A673 (cell line): ENCODE data around the gene TSPAN4. TPM values are rescaled to one million over a fixed set of nuclear protein-coding genes. Genes with fewer than 3 reads are reported as not detected.

Source experiments
- BruUV-seq: library from RNA; stranded (reverse); fragments of 400-500 nt; replicated peaks from 2 replicates; lab custom pipeline; 2021; lab: Mats Ljungman, UMichigan
- CTCF ChIA-PET: fragments of 300-600 bp; sonication (Branson Sonifier 250); formaldehyde crosslinking; loops from one replicate; lab custom pipeline; 2022; ENCODE audit warnings: antibody characterized with exemption; lab: Charles Lee
- POLR2A ChIA-PET: fragments of 300-600 bp; sonication (Branson Sonifier 250); formaldehyde crosslinking; loops from one replicate; lab custom pipeline; 2022; ENCODE audit warnings: antibody characterized with exemption; ENCODE audit not compliant: low non-redundant PET; lab: Charles Lee
- DNase-seq: peaks from one replicate; pipeline ENCODE4 v3.0.0-alpha.2; 2015; ENCODE audit warnings: low spot score
- H3K27ac ChIP-seq: fragments of 200-600 bp; sonication (generic); 2 replicates; pipeline ENCODE4 v1.5.1; 2016; ENCODE audit warnings: mixed run types, low read depth, mild to moderate bottlenecking, mixed read lengths, antibody characterized with exemption, low read length; ENCODE audit not compliant: poor library complexity, severe bottlenecking
- H3K27me3 ChIP-seq: fragments of 200-600 bp; sonication (generic); replicated peaks from 2 replicates; pipeline ENCODE4 v1.6.1; 2017; ENCODE audit warnings: mixed run types, low read depth, mild to moderate bottlenecking, mixed read lengths, antibody characterized with exemption, low read length; ENCODE audit not compliant: insufficient read depth, poor library complexity
- H3K36me3 ChIP-seq: fragments of 200-600 bp; sonication (generic); 2 replicates; pipeline ENCODE4 v1.6.1; 2016; ENCODE audit warnings: mixed run types, mild to moderate bottlenecking, mixed read lengths, antibody characterized with exemption, low read length; ENCODE audit not compliant: insufficient read depth, poor library complexity, severe bottlenecking
- H3K4me1 ChIP-seq: fragments of 200-600 bp; sonication (generic); 2 replicates; pipeline ENCODE4 v1.6.1; 2017; ENCODE audit warnings: mixed run types, mild to moderate bottlenecking, mixed read lengths, antibody characterized with exemption, low read length; ENCODE audit not compliant: insufficient read depth, poor library complexity, severe bottlenecking
- H3K4me3 ChIP-seq: fragments of 200-600 bp; sonication (generic); 2 replicates; pipeline ENCODE4 v1.5.1; 2016; ENCODE audit warnings: low read depth, mixed run types, mild to moderate bottlenecking, mixed read lengths, low read length; ENCODE audit not compliant: poor library complexity, severe bottlenecking
- H3K9me3 ChIP-seq: fragments of 200-600 bp; sonication (generic); 2 replicates; pipeline ENCODE4 v1.6.1; 2016; ENCODE audit warnings: mixed run types, low read depth, mild to moderate bottlenecking, mixed read lengths, antibody characterized with exemption, low read length; ENCODE audit not compliant: poor library complexity, severe bottlenecking
- EZH2 ChIP-seq: fragments of 200-600 bp; sonication (generic); IDR thresholded peaks from 2 replicates; pipeline ENCODE4 v1.6.1; 2017; ENCODE audit warnings: borderline replicate concordance, low read depth, mild to moderate bottlenecking, mixed read lengths, antibody characterized with exemption, low read length; ENCODE audit not compliant: poor library complexity, severe bottlenecking
- intact Hi-C: fragments of 100-400 bp; cut with micrococcal nuclease; formaldehyde crosslinking; loops from one replicate; pipeline ENCODE4 v1.10.0; 2022; ENCODE audit not compliant: unreplicated experiment
- total RNA-seq: library from RNA; stranded (reverse); gene quantifications from 2 replicates; pipeline ENCODE4 v1.2.3, GENCODE V29; 2021
- TF ChIP-seq, protein P1 (sequence below): fragments of 300-800, 200-600 bp; sonication (generic); conservative IDR thresholded peaks from 2 replicates; pipeline ENCODE4 v1.5.1; 2017; ENCODE audit warnings: low read depth, mild to moderate bottlenecking, antibody characterized with exemption, low read length, moderate library complexity, mixed read lengths

The TSPAN4 gene
- total RNA-seq, 1 experiment from 2014 or later = 17.5 TPM

DNA sequence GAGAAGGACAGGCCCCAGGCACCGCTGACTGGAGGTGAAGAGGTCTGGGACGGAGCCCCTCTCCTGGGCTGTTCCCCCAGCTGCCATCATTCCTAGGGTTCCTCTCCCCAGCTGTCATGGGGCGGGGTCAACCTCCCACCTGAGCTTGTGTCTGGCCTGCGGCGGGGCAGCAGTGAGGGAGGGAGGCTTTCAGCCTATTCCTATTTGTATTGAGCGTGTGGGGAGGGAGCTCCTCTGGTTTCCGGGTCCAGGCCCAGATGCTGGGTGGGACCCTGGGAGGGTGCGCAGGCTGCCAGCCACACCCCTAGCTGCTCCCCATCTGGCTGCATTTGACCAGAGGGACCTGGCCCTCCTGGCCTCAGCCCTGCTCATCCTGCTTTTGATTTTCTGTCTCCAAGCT, 13.7 kb downstream of the TSPAN4 start:
- peaks cover 15% of the 10 kb centered on the region for H3K4me1 ChIP-seq
- BruUV-seq = no TSS peak
- H3K36me3 ChIP-seq = no peaks in the 10 kb centered on the region
- CTCF ChIA-PET = no interaction called here
- DNase-seq = no peak
- intact Hi-C loops = loop anchor here (10.0 kb wide), 1 partner anchor 118 kb away; no protein-coding TSS in a partner anchor
- no peak for TF ChIP-seq EZH2
- POLR2A ChIA-PET = no interaction called here
- no peak overlapping the region for H3K4me3 ChIP-seq
- no peaks in the 10 kb centered on the region for H3K9me3 ChIP-seq
- no peak overlapping the region for H3K27ac ChIP-seq
- H3K27me3 ChIP-seq = no peaks in the 10 kb centered on the region

DNA sequence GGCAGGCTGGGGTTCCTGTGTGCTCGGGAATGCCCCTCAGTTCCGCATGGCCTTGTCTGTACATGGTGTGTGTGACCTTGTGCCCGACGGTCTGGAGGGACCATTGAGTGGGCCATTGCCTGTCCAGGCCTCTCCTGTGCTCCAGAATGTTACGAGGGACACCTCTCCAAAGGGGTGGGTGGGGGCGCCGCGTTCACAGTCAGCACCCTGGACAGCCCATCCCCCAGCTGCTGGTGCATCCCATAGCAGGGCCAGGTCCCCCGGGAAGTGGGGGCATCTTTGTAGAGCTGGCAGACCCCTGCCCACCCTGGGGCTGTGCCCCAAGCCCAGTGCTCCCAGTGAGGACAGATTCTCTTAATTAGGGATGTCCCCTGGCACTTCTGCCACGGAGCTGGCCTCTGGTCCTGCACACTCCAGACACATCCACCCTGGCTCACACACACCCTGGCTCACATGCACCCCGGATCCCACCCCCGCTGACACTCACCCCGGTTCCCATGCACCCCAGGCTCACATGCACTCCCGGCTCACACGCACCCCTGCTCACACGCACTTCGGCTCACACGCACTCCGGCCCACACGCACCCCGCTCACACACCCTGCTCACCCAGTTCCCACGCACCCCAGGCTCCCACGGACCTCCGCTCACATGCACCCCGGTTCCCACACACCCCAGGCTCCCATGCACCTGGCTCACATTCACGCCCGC, 15.6 kb downstream of the TSPAN4 start:
- no peaks in the 10 kb centered on the region for H3K9me3 ChIP-seq
- no peak for DNase-seq
- no TSS peak for BruUV-seq
- intact Hi-C loops = loop anchor here (10.0 kb wide), 1 partner anchor 117 kb away; no protein-coding TSS in a partner anchor
- peaks cover 15% of the 10 kb centered on the region for H3K4me1 ChIP-seq
- no peaks in the 10 kb centered on the region for H3K27me3 ChIP-seq
- TF ChIP-seq, protein P1, sequence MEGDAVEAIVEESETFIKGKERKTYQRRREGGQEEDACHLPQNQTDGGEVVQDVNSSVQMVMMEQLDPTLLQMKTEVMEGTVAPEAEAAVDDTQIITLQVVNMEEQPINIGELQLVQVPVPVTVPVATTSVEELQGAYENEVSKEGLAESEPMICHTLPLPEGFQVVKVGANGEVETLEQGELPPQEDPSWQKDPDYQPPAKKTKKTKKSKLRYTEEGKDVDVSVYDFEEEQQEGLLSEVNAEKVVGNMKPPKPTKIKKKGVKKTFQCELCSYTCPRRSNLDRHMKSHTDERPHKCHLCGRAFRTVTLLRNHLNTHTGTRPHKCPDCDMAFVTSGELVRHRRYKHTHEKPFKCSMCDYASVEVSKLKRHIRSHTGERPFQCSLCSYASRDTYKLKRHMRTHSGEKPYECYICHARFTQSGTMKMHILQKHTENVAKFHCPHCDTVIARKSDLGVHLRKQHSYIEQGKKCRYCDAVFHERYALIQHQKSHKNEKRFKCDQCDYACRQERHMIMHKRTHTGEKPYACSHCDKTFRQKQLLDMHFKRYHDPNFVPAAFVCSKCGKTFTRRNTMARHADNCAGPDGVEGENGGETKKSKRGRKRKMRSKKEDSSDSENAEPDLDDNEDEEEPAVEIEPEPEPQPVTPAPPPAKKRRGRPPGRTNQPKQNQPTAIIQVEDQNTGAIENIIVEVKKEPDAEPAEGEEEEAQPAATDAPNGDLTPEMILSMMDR = no peak
- TF ChIP-seq EZH2 = no peak
- H3K36me3 ChIP-seq = no peaks in the 10 kb centered on the region
- peak overlapping the region; percentile 53 for H3K4me3 ChIP-seq
- no peak overlapping the region for H3K27ac ChIP-seq
- CTCF ChIA-PET = no interaction called here
- POLR2A ChIA-PET = interaction anchor here (0.7 kb wide), 1 partner anchor 190 kb away, joined by 13 read pairs; no protein-coding TSS in a partner anchor

DNA sequence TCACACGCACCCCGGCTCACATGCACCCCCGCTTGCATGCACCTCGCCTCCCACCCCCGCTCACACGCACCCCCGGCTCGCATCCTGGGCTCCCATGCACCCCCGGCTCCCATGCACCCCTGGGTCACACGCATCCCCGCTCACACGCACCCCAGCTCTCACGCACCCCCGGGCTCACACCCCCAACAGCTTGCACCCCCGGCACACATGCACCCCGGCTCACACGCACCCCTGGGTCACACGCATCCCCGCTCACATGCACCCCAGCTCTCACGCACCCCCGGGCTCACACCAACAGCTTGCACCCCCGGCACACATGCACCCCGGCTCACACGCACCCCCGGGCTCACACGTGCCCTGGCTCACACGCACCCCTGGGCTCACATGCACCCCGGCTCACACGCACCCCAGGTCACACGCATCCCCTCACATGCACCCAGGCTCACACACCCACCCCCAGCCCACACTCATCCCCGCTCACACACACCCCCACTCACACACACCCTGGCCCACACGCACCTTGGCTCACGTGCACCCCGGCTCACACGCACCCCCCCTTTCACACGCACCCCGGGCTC, 16.2 kb downstream of the TSPAN4 start:
- intact Hi-C loops = loop anchor here (10.0 kb wide), 1 partner anchor 116 kb away; no protein-coding TSS in a partner anchor
- no TSS peak for BruUV-seq
- DNase-seq = no peak
- H3K9me3 ChIP-seq = no peaks in the 10 kb centered on the region
- ChIA-PET CTCF (no interaction called here), POLR2A (interaction anchor here (0.7 kb wide), 1 partner anchor 190 kb away, joined by 13 read pairs; no protein-coding TSS in a partner anchor)
- peaks cover 15% of the 10 kb centered on the region for H3K4me1 ChIP-seq
- no peak for TF ChIP-seq EZH2
- TF ChIP-seq, protein P1 = no peak
- H3K27ac ChIP-seq = no peak overlapping the region
- no peaks in the 10 kb centered on the region for H3K36me3 ChIP-seq
- peak overlapping the region; percentile 53 for H3K4me3 ChIP-seq
- no peaks in the 10 kb centered on the region for H3K27me3 ChIP-seq
